Measurements from ENCODE around the gene RPUSD3.

RPUSD3 gene

GRCh38 chr3:9800529-9800928, 43.3 kb downstream of the RPUSD3 start:
- H3K36me3 ChIP-seq (ENCODE audit: insufficient read depth, low read length) = peaks cover 91% of the 10 kb centered on the region
- peaks cover under 1% of the 10 kb centered on the region for H3K4me1 ChIP-seq (ENCODE audit: insufficient read depth, low read length, severe bottlenecking)

GRCh38 chr3:9797196-9797945, 46.4 kb downstream of the RPUSD3 start:
- no peak overlapping the region for H3K4me3 ChIP-seq (ENCODE audit: low read depth, low read length, poor library complexity, severe bottlenecking)
- no peaks in the 10 kb centered on the region for H3K9me2 ChIP-seq (ENCODE audit: low read depth, low read length)
- TF ChIP-seq CTCF (IDR thresholded peaks at IDR 0.05; ENCODE audit: low read length) (no peak), EZH2 (IDR thresholded peaks at IDR 0.05; ENCODE audit: borderline replicate concordance, low read length) (no peak)
- H4K20me1 ChIP-seq (ENCODE audit: insufficient read depth, low read length) = no peaks in the 10 kb centered on the region
- peaks cover 76% of the 10 kb centered on the region for H3K36me3 ChIP-seq (ENCODE audit: insufficient read depth, low read length)
- H2AFZ ChIP-seq (ENCODE audit: low read length) = no peak overlapping the region
- H3K9ac ChIP-seq (ENCODE audit: low read length) = no peak overlapping the region
- no peak overlapping the region for H3K4me2 ChIP-seq (ENCODE audit: low read length)
- no peaks in the 10 kb centered on the region for H3K9me3 ChIP-seq (ENCODE audit: low read length)
- H3K4me1 ChIP-seq (ENCODE audit: insufficient read depth, low read length, severe bottlenecking) = peaks cover 21% of the 10 kb centered on the region
- peaks cover 20% of the 10 kb centered on the region for H3K79me2 ChIP-seq (ENCODE audit: insufficient read depth, low read length)
- H3K27me3 ChIP-seq (ENCODE audit: insufficient read depth, low read length) = no peaks in the 10 kb centered on the region
- H3K27ac ChIP-seq (ENCODE audit: low read depth, low read length, poor library complexity, severe bottlenecking) = no peak overlapping the region
- no peaks in the 10 kb centered on the region for H3F3A ChIP-seq (ENCODE audit: insufficient read depth, low read length)

More at GRCh38 chr3:9800529-9800928, 43.3 kb downstream of the RPUSD3 start:
- Histone ChIP-seq H3K27ac (ENCODE audit: low read depth, low read length, poor library complexity, severe bottlenecking) (no peak overlapping the region), H3F3A (ENCODE audit: insufficient read depth, low read length) (no peaks in the 10 kb centered on the region; the same call in 1 of the 2 replicates), H3K9me2 (ENCODE audit: low read depth, low read length) (no peaks in the 10 kb centered on the region), H3K4me3 (ENCODE audit: low read depth, low read length, poor library complexity, severe bottlenecking) (no peak overlapping the region), H2AFZ (ENCODE audit: low read length) (no peak overlapping the region), H3K79me2 (ENCODE audit: insufficient read depth, low read length) (no peaks in the 10 kb centered on the region; the same call in 1 of the 2 replicates), H3K9me3 (ENCODE audit: low read length) (no peaks in the 10 kb centered on the region), H3K9ac (ENCODE audit: low read length) (no peak overlapping the region), H3K4me2 (ENCODE audit: low read length) (no peak overlapping the region), H3K27me3 (ENCODE audit: insufficient read depth, low read length) (no peaks in the 10 kb centered on the region), H4K20me1 (ENCODE audit: insufficient read depth, low read length) (no peaks in the 10 kb centered on the region)
- TF ChIP-seq EZH2 (IDR thresholded peaks at IDR 0.05; ENCODE audit: borderline replicate concordance, low read length) = no peak
- TF ChIP-seq CTCF (IDR thresholded peaks at IDR 0.05; ENCODE audit: low read length) = peak; percentile 34; the same call in 1 of the 2 replicates

GRCh38 chr3:9795207-9795606, 48.6 kb downstream of the RPUSD3 start:
- Histone ChIP-seq H3K36me3 (ENCODE audit: insufficient read depth, low read length) (peaks cover 61% of the 10 kb centered on the region), H3K9me3 (ENCODE audit: low read length) (no peaks in the 10 kb centered on the region), H3K27me3 (ENCODE audit: insufficient read depth, low read length) (no peaks in the 10 kb centered on the region), H3F3A (ENCODE audit: insufficient read depth, low read length) (no peaks in the 10 kb centered on the region), H4K20me1 (ENCODE audit: insufficient read depth, low read length) (no peaks in the 10 kb centered on the region), H3K27ac (ENCODE audit: low read depth, low read length, poor library complexity, severe bottlenecking) (peak overlapping the region; percentile 2), H2AFZ (ENCODE audit: low read length) (no peak overlapping the region), H3K4me2 (ENCODE audit: low read length) (peak overlapping the region; percentile 99; the same call in 1 of the 2 replicates), H3K4me1 (ENCODE audit: insufficient read depth, low read length, severe bottlenecking) (peaks cover 33% of the 10 kb centered on the region), H3K4me3 (ENCODE audit: low read depth, low read length, poor library complexity, severe bottlenecking) (peak overlapping the region; percentile 93), H3K9ac (ENCODE audit: low read length) (no peak overlapping the region; the same call in 1 of the 2 replicates), H3K9me2 (ENCODE audit: low read depth, low read length) (no peaks in the 10 kb centered on the region), H3K79me2 (ENCODE audit: insufficient read depth, low read length) (peaks cover 23% of the 10 kb centered on the region)
- TF ChIP-seq CTCF (IDR thresholded peaks at IDR 0.05; ENCODE audit: low read length) (no peak), EZH2 (IDR thresholded peaks at IDR 0.05; ENCODE audit: borderline replicate concordance, low read length) (no peak)
